Esophagus (tissue), 2 donors: Measurements from ENCODE around the gene LCN15. TPM values are rescaled to one million over a fixed set of nuclear protein-coding genes. Genes with fewer than 3 reads are reported as not detected.
"Not testable (repeated sequence)": the region's sequence is repeated elsewhere in the genome, so short reads cannot be mapped to it uniquely, and the experiment has no call there.

Experiments
- H3K27ac ChIP-seq, 2 donors: one replicate each; pipeline ENCODE4 v1.5.1; 2013; ENCODE audit warnings: low read depth in 2 of 2, mild to moderate bottlenecking in 2 of 2, inconsistent platforms in 1 of 2, low read length in 1 of 2, moderate library complexity in 1 of 2
- H3K27me3 ChIP-seq, 2 donors: one replicate each; pipeline ENCODE4 v1.6.1; 2013; ENCODE audit warnings: low read length in 2 of 2, control low read depth in 1 of 2, mild to moderate bottlenecking in 1 of 2; ENCODE audit not compliant: insufficient read depth in 2 of 2, control insufficient read depth in 1 of 2
- H3K36me3 ChIP-seq, 2 donors: one replicate each; pipeline ENCODE4 v1.6.1; 2013; ENCODE audit warnings: low read length in 1 of 2; ENCODE audit not compliant: control insufficient read depth in 2 of 2, insufficient read depth in 2 of 2
- H3K4me1 ChIP-seq, 2 donors: one replicate each; pipeline ENCODE4 v1.6.1; 2013; ENCODE audit warnings: low read length in 1 of 2; ENCODE audit not compliant: control insufficient read depth in 2 of 2, insufficient read depth in 2 of 2
- H3K4me3 ChIP-seq, 2 donors: one replicate each; pipeline ENCODE4 v1.5.1; 2013; ENCODE audit warnings: low read length in 2 of 2, mild to moderate bottlenecking in 2 of 2, low read depth in 1 of 2, moderate library complexity in 1 of 2
- H3K9me3 ChIP-seq, 2 donors: one replicate each; pipeline ENCODE4 v1.6.1; 2013; ENCODE audit warnings: mild to moderate bottlenecking in 2 of 2, low read depth in 1 of 2, low read length in 1 of 2, moderate library complexity in 1 of 2; ENCODE audit not compliant: control insufficient read depth in 2 of 2, insufficient read depth in 1 of 2
- WGBS, 2 donors: extraction: QIAGEN DNeasy Blood & Tissue Kit; methylation state at CpG; one replicate each; pipeline ENCODE4 v1.1.7; 2013; 5-methylcytosine and 5-hydroxymethylcytosine counted together
- polyA plus RNA-seq, 2 donors: library from polyadenylated mRNA; stranded (reverse); fragments of 200-250 nt; gene quantifications; one replicate each; pipeline ENCODE4 v1.2.3, GENCODE V29; 2013
- donor health status: healthy with polysubstance abuse.
- donor health status: Bipolar disorder and iron deficiency.

The LCN15 gene
- polyA plus RNA-seq, 2 donors, result not detected

- WGBS, 2 donors, result 94 to 95% methylated on average over 22 of the region's 22 CpGs
- H3K4me1 ChIP-seq, result peaks cover 16 to 38% of the 10 kb centered on the region in 2 donors
- no peak overlapping the region for H3K27ac ChIP-seq
- no peak overlapping the region for H3K4me3 ChIP-seq
- no peaks in the 10 kb centered on the region for H3K36me3 ChIP-seq
- H3K9me3 ChIP-seq, result no peaks in the 10 kb centered on the region
- H3K27me3 ChIP-seq, result no peaks in the 10 kb centered on the region
These were observed 39.5 kb upstream of the LCN15 start for GRCh38 chr9:136803551-136804508.

GRCh38 chr9:136803009-136803550 is 38.8 kb upstream of the LCN15 start:
- H3K4me3 ChIP-seq, H3K27me3 ChIP-seq, H3K36me3 ChIP-seq, H3K27ac ChIP-seq, H3K9me3 ChIP-seq: not testable (repeated sequence)
- 95 to 96% methylated on average over 6 to 8 of the region's 9 CpGs for WGBS, 2 donors
- peaks cover 17 to 40% of the 10 kb centered on the region in 2 donors for H3K4me1 ChIP-seq

GRCh38 chr9:136802321-136802720 is 38.0 kb upstream of the LCN15 start:
- no peaks in the 10 kb centered on the region for H3K9me3 ChIP-seq
- no peaks in the 10 kb centered on the region for H3K27me3 ChIP-seq
- 79 to 82% methylated on average over 6 of the region's 6 CpGs for WGBS, 2 donors

GRCh38 chr9:136799854-136800657 is 35.7 kb upstream of the LCN15 start:
- H3K27ac ChIP-seq, result peak overlapping the region; percentile 16 to 58
- H3K4me3 ChIP-seq, result peak overlapping the region; percentile 13 to 18
- H3K36me3 ChIP-seq, result no peaks in the 10 kb centered on the region
- WGBS, 2 donors, result 1% methylated on average over 57 to 63 of the region's 63 CpGs
- peaks cover 13 to 28% of the 10 kb centered on the region in 2 donors for H3K4me1 ChIP-seq
- no peaks in the 10 kb centered on the region for H3K27me3 ChIP-seq
- no peaks in the 10 kb centered on the region for H3K9me3 ChIP-seq

More at GRCh38 chr9:136802321-136802720, 38.0 kb upstream of the LCN15 start:
- H3K4me3 ChIP-seq, result no peak overlapping the region
- peaks cover 17 to 40% of the 10 kb centered on the region in 2 donors for H3K4me1 ChIP-seq
- no peaks in the 10 kb centered on the region for H3K36me3 ChIP-seq
- H3K27ac ChIP-seq, result no peak overlapping the region

- peak overlapping the region; percentile 13 to 18 for H3K4me3 ChIP-seq
- H3K27me3 ChIP-seq, result no peaks in the 10 kb centered on the region
- peak overlapping the region in 1 of 2 donors; percentile 3 for H3K27ac ChIP-seq
These were observed 34.9 kb upstream of the LCN15 start for GRCh38 chr9:136799079-136799853.

GRCh38 chr9:136798708-136799078 is 34.4 kb upstream of the LCN15 start:
- Histone ChIP-seq H3K27me3 (no peaks in the 10 kb centered on the region), H3K36me3 (peaks cover 0 to under 1% of the 10 kb centered on the region in 2 donors), H3K4me3 (no peak overlapping the region), H3K9me3 (no peaks in the 10 kb centered on the region), H3K4me1 (peaks cover 10 to 16% of the 10 kb centered on the region in 2 donors), H3K27ac (no peak overlapping the region)
- 64 to 74% methylated on average over 6 of the region's 6 CpGs for WGBS, 2 donors

More at GRCh38 chr9:136799079-136799853, 34.9 kb upstream of the LCN15 start:
- H3K4me1 ChIP-seq, result peaks cover 10 to 21% of the 10 kb centered on the region in 2 donors
- H3K36me3 ChIP-seq, result no peaks in the 10 kb centered on the region
- 17 to 20% methylated on average over 35 of the region's 35 CpGs for WGBS, 2 donors
- H3K9me3 ChIP-seq, result no peaks in the 10 kb centered on the region

GRCh38 chr9:136796775-136797347 is 32.5 kb upstream of the LCN15 start:
- H3K27ac ChIP-seq, H3K36me3 ChIP-seq, H3K27me3 ChIP-seq, H3K9me3 ChIP-seq, H3K4me3 ChIP-seq: not testable (repeated sequence)
- WGBS, 2 donors, result 9 to 10% methylated on average over 10 of the region's 10 CpGs
- H3K4me1 ChIP-seq, result peaks cover 16 to 23% of the 10 kb centered on the region in 2 donors

- Histone ChIP-seq H3K4me1 (peaks cover 17 to 23% of the 10 kb centered on the region in 2 donors), H3K27ac (no peak within 1 kb of the TSS)
- 46 to 48% methylated on average over 5 of the region's 5 CpGs for WGBS, 2 donors
These were observed 32.0 kb upstream of the LCN15 start, which contains the start of gene CCDC183 for GRCh38 chr9:136796238-136796774. Gene CCDC183 (plus strand): TSS chr9:136796338. CDS start chr9:136796398, 60 bp downstream.

More at GRCh38 chr9:136796238-136796774, 32.0 kb upstream of the LCN15 start, which contains the start of gene CCDC183:
- peaks cover 0 to 3% of the 10 kb centered on the region in 2 donors for H3K36me3 ChIP-seq
- H3K9me3 ChIP-seq, result no peaks in the 10 kb centered on the region
- H3K27me3 ChIP-seq, result no peaks in the 10 kb centered on the region
- H3K4me3 ChIP-seq, result no peak within 1 kb of the TSS
